Endothelial cell of umbilical vein (primary cell): Measurements from ENCODE around the gene SPTBN5. TPM values are rescaled to one million over a fixed set of nuclear protein-coding genes. Genes with fewer than 3 reads are reported as not detected.
A peak's percentile ranks its signal among the peaks of the same experiment; 100 is the strongest.

Experiments used
- BruUV-seq: library from RNA; stranded (reverse); fragments of 400-500 nt; replicated peaks from 2 replicates; lab custom pipeline; 2021; lab: Mats Ljungman, UMichigan
- CTCF ChIA-PET: fragments of 300-600, 350-600 bp; sonication (Branson Sonifier 250); formaldehyde crosslinking; loops from one replicate; lab custom pipeline; 2021; ENCODE audit warnings: antibody characterized with exemption, inconsistent platforms; lab: Charles Lee
- POLR2A ChIA-PET: fragments of 300-600, 350-600 bp; sonication (Branson Sonifier 250); formaldehyde crosslinking; loops from one replicate; lab custom pipeline; 2021; ENCODE audit warnings: antibody characterized with exemption, inconsistent platforms; lab: Charles Lee
- DNase-seq: peaks from one replicate; pipeline ENCODE4 v3.0.0-alpha.2; 2011; ENCODE audit warnings: low read depth, low spot score
- FAIRE-seq: peaks from 2 replicates; lab custom pipeline; 2011; peaks lifted over from hg19 to GRCh38; lab: Jason Lieb, UNC
- H2AFZ ChIP-seq: 2 replicates; pipeline ENCODE4 v1.6.0; 2012; ENCODE audit warnings: low read depth, low read length, control low read depth, inconsistent platforms
- H3K27ac ChIP-seq: 2 replicates; pipeline ENCODE4 v1.5.1; 2011; ENCODE audit warnings: low read depth, mild to moderate bottlenecking, control low read depth, low read length, moderate library complexity; ENCODE audit not compliant: insufficient read depth
- H3K27me3 ChIP-seq, 2 experiments: 2 replicates each; pipeline versions ENCODE4 v1.6.0 to v1.6.1; 2011; ENCODE audit warnings: low read length in 2 of 2, mixed read lengths in 1 of 2; ENCODE audit not compliant: control insufficient read depth in 2 of 2, insufficient read depth in 2 of 2
- H3K36me3 ChIP-seq, 2 experiments: 2 replicates in 1 of 2; 3 replicates in 1 of 2; pipeline ENCODE4 v1.5.1; 2011; ENCODE audit warnings: low read length in 2 of 2, mild to moderate bottlenecking in 1 of 2, moderate library complexity in 1 of 2; ENCODE audit not compliant: control insufficient read depth in 2 of 2, insufficient read depth in 2 of 2; ENCODE audit errors: extremely low read depth in 1 of 2
- H3K4me1 ChIP-seq: 3 replicates; pipeline ENCODE4 v1.5.1; 2011; ENCODE audit warnings: mild to moderate bottlenecking, low read length; ENCODE audit not compliant: control insufficient read depth, insufficient read depth; ENCODE audit errors: extremely low read depth
- H3K4me2 ChIP-seq: 2 replicates; pipeline ENCODE4 v1.6.1; 2011; ENCODE audit warnings: low read length, control low read depth, mixed read lengths; ENCODE audit not compliant: insufficient read depth
- H3K4me3 ChIP-seq, 3 experiments: fragments of 200-600 bp in 1 of 3; sonication (generic), shearing (Covaris generic) in 1 of 3; replicated peaks in 1 of 3; 2 replicates each; pipeline ENCODE4 v1.5.1; 2011 to 2016; ENCODE audit warnings: control low read depth in 3 of 3, low read length in 3 of 3, mild to moderate bottlenecking in 2 of 3, inconsistent platforms in 1 of 3, low read depth in 1 of 3, moderate library complexity in 1 of 3; ENCODE audit not compliant: insufficient read depth in 1 of 3
- H3K79me2 ChIP-seq: 2 replicates; pipeline ENCODE4 v1.6.0; 2012; ENCODE audit warnings: low read length, inconsistent platforms; ENCODE audit not compliant: control insufficient read depth, insufficient read depth
- H3K9ac ChIP-seq: replicated peaks from 2 replicates; pipeline ENCODE3; 2011; ENCODE audit warnings: low read length, control low read depth; ENCODE audit not compliant: insufficient read depth; ENCODE audit errors: extremely low read depth
- H3K9me1 ChIP-seq: replicated peaks from 3 replicates; pipeline ENCODE4 v1.6.0; 2011; ENCODE audit warnings: mild to moderate bottlenecking, low read length; ENCODE audit not compliant: control insufficient read depth, insufficient read depth; ENCODE audit errors: extremely low read depth
- H3K9me3 ChIP-seq: replicated peaks from 2 replicates; pipeline ENCODE4 v1.5.1; 2012; ENCODE audit warnings: low read length, inconsistent platforms; ENCODE audit not compliant: control insufficient read depth, insufficient read depth
- H4K20me1 ChIP-seq: replicated peaks from 2 replicates; pipeline ENCODE3; 2011; ENCODE audit warnings: mild to moderate bottlenecking, low read length; ENCODE audit not compliant: control insufficient read depth, insufficient read depth; ENCODE audit errors: extremely low read depth
- CTCF ChIP-seq, 2 donors: IDR thresholded peaks; 1 replicate in 1 of 2; 2 replicates in 1 of 2; pipeline ENCODE4 v1.5.1; 2011; ENCODE audit warnings: low read length in 2 of 2, mild to moderate bottlenecking in 2 of 2, moderate library complexity in 2 of 2, control low read depth in 1 of 2, inconsistent platforms in 1 of 2, low read depth in 1 of 2; ENCODE audit not compliant: insufficient read depth in 1 of 2; ENCODE audit errors: extremely low read depth in 1 of 2
- EZH2 ChIP-seq: IDR thresholded peaks from 2 replicates; pipeline ENCODE4 v1.6.1; 2012; ENCODE audit warnings: borderline replicate concordance, low read depth, mild to moderate bottlenecking, moderate library complexity, low read length, inconsistent platforms; ENCODE audit not compliant: severe bottlenecking
- FOS ChIP-seq: IDR thresholded peaks from 2 replicates; pipeline ENCODE4 v1.6.1; 2011; ENCODE audit warnings: mild to moderate bottlenecking, low read length, moderate library complexity, borderline replicate concordance; ENCODE audit not compliant: insufficient read depth
- GATA2 ChIP-seq: IDR thresholded peaks from 2 replicates; pipeline ENCODE4 v1.7.0; 2011; ENCODE audit warnings: low read depth, mild to moderate bottlenecking, moderate library complexity, mixed read lengths, low read length; ENCODE audit not compliant: insufficient read length, insufficient read depth
- MAX ChIP-seq: IDR thresholded peaks from 2 replicates; pipeline ENCODE4 v1.6.1; 2011; ENCODE audit not compliant: insufficient read depth, insufficient read length
- POLR2A ChIP-seq: IDR thresholded peaks from 2 replicates; pipeline ENCODE4 v1.6.1; 2012; ENCODE audit warnings: low read depth, mild to moderate bottlenecking, control low read depth, low read length
- dilution Hi-C: fragments of 300-500 bp; cut with MboI; formaldehyde crosslinking; loops from one replicate; pipeline ENCODE4 v1.15.0; 2019; ENCODE audit warnings: low sequenced_read_pairs; ENCODE audit not compliant: extremely low pct_ligation_motif_present
- intact Hi-C: fragments of 100-400 bp; cut with micrococcal nuclease; formaldehyde crosslinking; loops from one replicate; pipeline ENCODE4 v1.10.0; 2022
- polyA plus RNA-seq, 4 experiments: library from polyadenylated mRNA; depleted of rRNA in 3 of 4; stranded (reverse) in 3 of 4; unstranded in 1 of 4; fragments of >200 nt; gene quantifications; 2 replicates each; pipeline versions ENCODE4 v1.2.1 to v1.2.3, GENCODE V29; 2011 to 2012; ENCODE audit warnings: missing spikeins in 1 of 4
- total RNA-seq: library from RNA; stranded (reverse); gene quantifications from 2 replicates; pipeline ENCODE4 v1.2.3, GENCODE V29; 2021

Gene SPTBN5
- total and polyA plus RNA-seq, 2 donors (not counting 3 experiments of a cell fraction or from before 2014, with no cell fraction given), result 12.0 to 19.0 TPM

- intact Hi-C loops, result loop anchor here (1.0 kb wide), 1 partner anchor 132 kb away; no protein-coding TSS in a partner anchor
- ChIA-PET CTCF (interaction anchor here (0.6 to 3.8 kb wide), 53 partner anchors 8 to 439 kb away, joined by 3 to 41 read pairs (median 4); partner anchors contain the start of genes EHD4 and MAPKBP1), POLR2A (interaction anchor here (0.6 kb wide), 1 partner anchor 122 kb away, joined by 3 read pairs; no protein-coding TSS in a partner anchor)
- Histone ChIP-seq H3K27ac (no peak overlapping the region), H3K9me1 (no peaks in the 10 kb centered on the region), H3K4me2 (no peak overlapping the region), H3K4me3 (no peak overlapping the region), H3K27me3 (no peaks in the 10 kb centered on the region), H2AFZ (no peak overlapping the region), H3K79me2 (peaks cover 58% of the 10 kb centered on the region), H3K4me1 (no peaks in the 10 kb centered on the region), H3K36me3 (peaks cover 51 to 55% of the 10 kb centered on the region in 2 experiments), H4K20me1 (no peaks in the 10 kb centered on the region), H3K9ac (no peak overlapping the region), H3K9me3 (no peaks in the 10 kb centered on the region)
- dilution Hi-C loops, result no loop called here
- DNase-seq (peak; percentile 75), FAIRE-seq (peak; percentile 86)
- TF ChIP-seq CTCF (IDR thresholded peaks at IDR 0.05; ENCODE audit: extremely low read depth in 1 of 2, insufficient read depth in 1 of 2, low read depth in 1 of 2, low read length in 2 of 2), result peak; percentile 85
- TF ChIP-seq GATA2, result no peak
- no TSS peak for BruUV-seq
These were observed 10.7 kb upstream of the SPTBN5 start for GRCh38 chr15:41904541-41905005.

GRCh38 chr15:41903782-41904181 lies 9.9 kb upstream of the SPTBN5 start:
- CTCF ChIA-PET, result interaction anchor here (0.7 to 3.8 kb wide), 5 partner anchors 9 to 131 kb away, joined by 3 to 41 read pairs (median 13); partner anchors contain the start of genes EHD4 and MAPKBP1
- no TSS peak for BruUV-seq
- intact Hi-C loops, result loop anchor here (1.0 kb wide), 1 partner anchor 131 kb away; no protein-coding TSS in a partner anchor

More at GRCh38 chr15:41903782-41904181, 9.9 kb upstream of the SPTBN5 start:
- POLR2A ChIA-PET, result no interaction called here
- Histone ChIP-seq H3K9me3 (no peaks in the 10 kb centered on the region), H3K4me1 (no peaks in the 10 kb centered on the region), H3K4me2 (no peak overlapping the region), H3K9ac (no peak overlapping the region), H4K20me1 (no peaks in the 10 kb centered on the region), H3K27ac (no peak overlapping the region), H3K4me3 (no peak overlapping the region), H3K36me3 (peaks cover 44 to 51% of the 10 kb centered on the region in 2 experiments), H3K79me2 (peaks cover 51% of the 10 kb centered on the region), H3K9me1 (no peaks in the 10 kb centered on the region), H3K27me3 (no peaks in the 10 kb centered on the region), H2AFZ (no peak overlapping the region)
- TF ChIP-seq FOS (no peak), EZH2 (no peak), MAX (no peak), POLR2A (no peak), GATA2 (no peak)
- dilution Hi-C loops, result no loop called here
- DNase-seq (no peak), FAIRE-seq (no peak)
